ENCODE data around the gene PTGDS.

PTGDS gene

GRCh38 chr9:136950656-136951276 lies 26.5 kb upstream of the PTGDS start:
- Mint-ChIP-seq H3K4me3 (peak overlapping the region; percentile 82), H3K27me3 (peaks cover 10% of the 10 kb centered on the region), H3K27ac (peak overlapping the region; percentile 85)

GRCh38 chr9:136951541-136952320 lies 25.6 kb upstream of the PTGDS start, which contains the start of gene LCN12:
TSS of gene LCN12 (plus strand) at chr9:136952273. CDS start at chr9:136952328, 55 bp downstream.
- H3K4me3 Mint-ChIP-seq, result no peak within 1 kb of the TSS
- DNase-seq, result no peak
- CTCF ChIA-PET, result interaction anchor here (0.8 to 1.4 kb wide), 3 partner anchors 17 to 83 kb away, joined by 3 to 5 read pairs (median 3); no protein-coding TSS in a partner anchor
- H3K36me3 Mint-ChIP-seq, result no peaks in the 10 kb centered on the region
- H3K9me3 Mint-ChIP-seq, result peaks cover 6% of the 10 kb centered on the region
- peaks cover 16% of the 10 kb centered on the region for H3K4me1 Mint-ChIP-seq
- H3K27ac Mint-ChIP-seq, result no peak within 1 kb of the TSS
- H3K27me3 Mint-ChIP-seq, result peaks cover 10% of the 10 kb centered on the region

More at GRCh38 chr9:136950656-136951276, 26.5 kb upstream of the PTGDS start:
- CTCF ChIA-PET, result interaction anchor here (0.8 to 1.4 kb wide), 3 partner anchors 18 to 84 kb away, joined by 3 to 5 read pairs (median 3); no protein-coding TSS in a partner anchor
- H3K9me3 Mint-ChIP-seq, result no peaks in the 10 kb centered on the region
- peaks cover 16% of the 10 kb centered on the region for H3K4me1 Mint-ChIP-seq
- no peak for DNase-seq
- H3K36me3 Mint-ChIP-seq, result no peaks in the 10 kb centered on the region

GRCh38 chr9:136952321-136952850 lies 24.9 kb upstream of the PTGDS start:
- CTCF ChIA-PET, result no interaction called here
- H3K36me3 Mint-ChIP-seq, result no peaks in the 10 kb centered on the region

GRCh38 chr9:136952876-136953770 lies 24.2 kb upstream of the PTGDS start:
- Mint-ChIP-seq H3K9me3 (peaks cover 7% of the 10 kb centered on the region), H3K36me3 (no peaks in the 10 kb centered on the region), H3K27me3 (peaks cover 10% of the 10 kb centered on the region), H3K27ac (no peak overlapping the region), H3K4me3 (no peak overlapping the region), H3K4me1 (peaks cover 14% of the 10 kb centered on the region)
- CTCF ChIA-PET, result no interaction called here
- DNase-seq, result no peak

More at GRCh38 chr9:136952321-136952850, 24.9 kb upstream of the PTGDS start:
- no peak overlapping the region for H3K4me3 Mint-ChIP-seq
- no peak for DNase-seq
- peaks cover 16% of the 10 kb centered on the region for H3K4me1 Mint-ChIP-seq
- no peak overlapping the region for H3K27ac Mint-ChIP-seq
- peaks cover 7% of the 10 kb centered on the region for H3K9me3 Mint-ChIP-seq
- peaks cover 10% of the 10 kb centered on the region for H3K27me3 Mint-ChIP-seq

GRCh38 chr9:136953771-136954269 lies 23.5 kb upstream of the PTGDS start:
- CTCF ChIA-PET, result no interaction called here
- H3K27ac Mint-ChIP-seq, result no peak overlapping the region
- no peak for DNase-seq
- no peak overlapping the region for H3K4me3 Mint-ChIP-seq
- H3K4me1 Mint-ChIP-seq, result peaks cover 11% of the 10 kb centered on the region
- H3K27me3 Mint-ChIP-seq, result peaks cover 17% of the 10 kb centered on the region
- H3K9me3 Mint-ChIP-seq, result peaks cover 7% of the 10 kb centered on the region
- no peaks in the 10 kb centered on the region for H3K36me3 Mint-ChIP-seq

GRCh38 chr9:136954270-136955083 lies 22.8 kb upstream of the PTGDS start:
- H3K36me3 Mint-ChIP-seq, result no peaks in the 10 kb centered on the region
- no peak overlapping the region for H3K4me3 Mint-ChIP-seq
- no peak for DNase-seq
- CTCF ChIA-PET, result no interaction called here
- H3K9me3 Mint-ChIP-seq, result peaks cover 7% of the 10 kb centered on the region
- H3K27ac Mint-ChIP-seq, result no peak overlapping the region
- H3K27me3 Mint-ChIP-seq, result peaks cover 17% of the 10 kb centered on the region
- peaks cover 10% of the 10 kb centered on the region for H3K4me1 Mint-ChIP-seq

- CTCF ChIA-PET, result no interaction called here
- no peak overlapping the region for H3K4me3 Mint-ChIP-seq
- H3K36me3 Mint-ChIP-seq, result no peaks in the 10 kb centered on the region
- no peak for DNase-seq
- no peak overlapping the region for H3K27ac Mint-ChIP-seq
- peaks cover 17% of the 10 kb centered on the region for H3K27me3 Mint-ChIP-seq
- peaks cover 7% of the 10 kb centered on the region for H3K9me3 Mint-ChIP-seq
- peaks cover 12% of the 10 kb centered on the region for H3K4me1 Mint-ChIP-seq
Observed at GRCh38 chr9:136955202-136955942, 21.9 kb upstream of the PTGDS start.

GRCh38 chr9:136955943-136956335 lies 21.4 kb upstream of the PTGDS start:
- Mint-ChIP-seq H3K4me1 (peaks cover 14% of the 10 kb centered on the region), H3K4me3 (no peak overlapping the region), H3K27me3 (peaks cover 17% of the 10 kb centered on the region), H3K27ac (no peak overlapping the region), H3K36me3 (no peaks in the 10 kb centered on the region), H3K9me3 (peaks cover 7% of the 10 kb centered on the region)
- CTCF ChIA-PET, result no interaction called here
- DNase-seq, result no peak

- Mint-ChIP-seq H3K36me3 (no peaks in the 10 kb centered on the region), H3K4me3 (no peak overlapping the region), H3K4me1 (peaks cover 16% of the 10 kb centered on the region), H3K27ac (no peak overlapping the region), H3K9me3 (peaks cover 7% of the 10 kb centered on the region), H3K27me3 (peaks cover 19% of the 10 kb centered on the region)
- no peak for DNase-seq
- CTCF ChIA-PET, result no interaction called here
Observed at GRCh38 chr9:136956604-136957003, 20.7 kb upstream of the PTGDS start.

GRCh38 chr9:136957461-136957860 lies 19.8 kb upstream of the PTGDS start:
- Mint-ChIP-seq H3K9me3 (peaks cover 7% of the 10 kb centered on the region), H3K27ac (no peak overlapping the region), H3K36me3 (no peaks in the 10 kb centered on the region), H3K4me3 (no peak overlapping the region), H3K4me1 (peaks cover 21% of the 10 kb centered on the region), H3K27me3 (peaks cover 21% of the 10 kb centered on the region)
- DNase-seq, result no peak
- CTCF ChIA-PET, result no interaction called here

- DNase-seq, result no peak
- H3K4me1 Mint-ChIP-seq, result peaks cover 26% of the 10 kb centered on the region
- H3K4me3 Mint-ChIP-seq, result no peak overlapping the region
- no peaks in the 10 kb centered on the region for H3K36me3 Mint-ChIP-seq
- peaks cover 21% of the 10 kb centered on the region for H3K27me3 Mint-ChIP-seq
- CTCF ChIA-PET, result no interaction called here
- H3K9me3 Mint-ChIP-seq, result peaks cover 7% of the 10 kb centered on the region
- H3K27ac Mint-ChIP-seq, result no peak overlapping the region
Observed at GRCh38 chr9:136957901-136958300, 19.4 kb upstream of the PTGDS start.

- Mint-ChIP-seq H3K4me3 (no peak overlapping the region), H3K36me3 (no peaks in the 10 kb centered on the region), H3K27me3 (peaks cover 21% of the 10 kb centered on the region), H3K4me1 (peaks cover 31% of the 10 kb centered on the region), H3K27ac (no peak overlapping the region), H3K9me3 (peaks cover 7% of the 10 kb centered on the region)
- CTCF ChIA-PET, result interaction anchor here (0.9 kb wide), 1 partner anchor 16 kb away, joined by 3 read pairs; no protein-coding TSS in a partner anchor
- no peak for DNase-seq
Observed at GRCh38 chr9:136958473-136958872, 18.8 kb upstream of the PTGDS start.
